ENCODE measurements around the gene TGIF1.

TGIF1 gene

GRCh38 chr18:3461704-3462103 lies 11.7 kb downstream of the TGIF1 start:
- no peak for TF ChIP-seq CTCF (IDR thresholded peaks at IDR 0.05)

- TF ChIP-seq CTCF (IDR thresholded peaks at IDR 0.05), result no peak
These were observed 13.1 kb downstream of the TGIF1 start for GRCh38 chr18:3463051-3463450.

- TF ChIP-seq CTCF (IDR thresholded peaks at IDR 0.05), result no peak
These were observed 16.1 kb downstream of the TGIF1 start for GRCh38 chr18:3466045-3466444.

GRCh38 chr18:3466872-3467271 lies 16.9 kb downstream of the TGIF1 start:
- TF ChIP-seq CTCF (IDR thresholded peaks at IDR 0.05), result no peak

- no peak for TF ChIP-seq CTCF (IDR thresholded peaks at IDR 0.05)
These were observed 18.2 kb downstream of the TGIF1 start for GRCh38 chr18:3468066-3468705.

GRCh38 chr18:3468833-3469232 lies 18.9 kb downstream of the TGIF1 start:
- TF ChIP-seq CTCF (IDR thresholded peaks at IDR 0.05), result no peak

GRCh38 chr18:3471141-3471648 lies 21.2 kb downstream of the TGIF1 start:
- TF ChIP-seq CTCF (IDR thresholded peaks at IDR 0.05), result no peak

Measured in LNCAP (cell line).